H9 (cell line): ENCODE results near the gene SCLY. TPM values are rescaled to one million over a fixed set of nuclear protein-coding genes. Genes with fewer than 3 reads are reported as not detected.

ENCODE experiments used
- DNase-seq: peaks from one replicate; pipeline ENCODE4 v3.0.0-alpha.2; 2017
- H2AFZ ChIP-seq: one replicate; pipeline ENCODE4 v1.6.1; 2013; ENCODE audit warnings: mild to moderate bottlenecking, low read length, control low read depth, moderate library complexity
- H2AK5ac ChIP-seq: 2 replicates; pipeline ENCODE4 v1.6.1; 2013; ENCODE audit warnings: low read length, control low read depth, mixed read lengths; ENCODE audit not compliant: insufficient read length
- H2BK120ac ChIP-seq: one replicate; pipeline ENCODE4 v1.6.1; 2013; ENCODE audit warnings: low read depth, mild to moderate bottlenecking, low read length, control low read depth, inconsistent platforms; ENCODE audit not compliant: poor library complexity, severe bottlenecking
- H2BK12ac ChIP-seq: 2 replicates; pipeline ENCODE4 v1.6.1; 2013; ENCODE audit warnings: low read length, control low read depth, mixed read lengths, low read depth; ENCODE audit not compliant: insufficient read length
- H2BK15ac ChIP-seq: 2 replicates; pipeline ENCODE4 v1.6.1; 2013; ENCODE audit warnings: low read depth, low read length, control low read depth
- H2BK20ac ChIP-seq: one replicate; pipeline ENCODE4 v1.6.1; 2013; ENCODE audit warnings: low read depth, mild to moderate bottlenecking, low read length, control low read depth, inconsistent platforms; ENCODE audit not compliant: poor library complexity, severe bottlenecking
- H2BK5ac ChIP-seq: 2 replicates; pipeline ENCODE4 v1.6.1; 2013; ENCODE audit warnings: low read length, control low read depth, mixed read lengths; ENCODE audit not compliant: insufficient read length
- H3K14ac ChIP-seq: 2 replicates; pipeline ENCODE4 v1.6.1; 2013; ENCODE audit warnings: low read length, control low read depth; ENCODE audit not compliant: insufficient read depth
- H3K18ac ChIP-seq: 2 replicates; pipeline ENCODE4 v1.6.1; 2013; ENCODE audit warnings: low read depth, mild to moderate bottlenecking, mixed read lengths, low read length, control low read depth; ENCODE audit not compliant: insufficient read length
- H3K23ac ChIP-seq: 2 replicates; pipeline ENCODE4 v1.6.1; 2013; ENCODE audit warnings: low read length, control low read depth, mixed read lengths, low read depth; ENCODE audit not compliant: insufficient read length
- H3K23me2 ChIP-seq: 2 replicates; pipeline ENCODE4 v1.6.1; 2013; ENCODE audit warnings: low read depth, mild to moderate bottlenecking, mixed read lengths, low read length, control low read depth; ENCODE audit not compliant: insufficient read length, poor library complexity, severe bottlenecking
- H3K27ac ChIP-seq: 2 replicates; pipeline ENCODE4 v1.5.1; 2013; ENCODE audit warnings: low read length, control low read depth, mixed read lengths, low read depth; ENCODE audit not compliant: insufficient read length
- H3K27me3 ChIP-seq: 2 replicates; pipeline ENCODE4 v1.6.1; 2013; ENCODE audit warnings: low read length, control low read depth, inconsistent platforms; ENCODE audit not compliant: insufficient read depth
- H3K4ac ChIP-seq: 2 replicates; pipeline ENCODE4 v1.6.1; 2013; ENCODE audit warnings: low read depth, mild to moderate bottlenecking, control low read depth, inconsistent platforms, low read length, moderate library complexity
- H3K4me1 ChIP-seq: 2 replicates; pipeline ENCODE4 v1.6.1; 2013; ENCODE audit warnings: low read length, control low read depth, inconsistent platforms; ENCODE audit not compliant: insufficient read depth
- H3K4me2 ChIP-seq: 2 replicates; pipeline ENCODE4 v1.6.1; 2013; ENCODE audit warnings: low read length, control low read depth, mixed read lengths; ENCODE audit not compliant: insufficient read length, insufficient read depth
- H3K56ac ChIP-seq: 2 replicates; pipeline ENCODE4 v1.6.1; 2013; ENCODE audit warnings: low read depth, mild to moderate bottlenecking, mixed read lengths, low read length, control low read depth; ENCODE audit not compliant: insufficient read length
- H3K79me1 ChIP-seq: 2 replicates; pipeline ENCODE4 v1.6.1; 2013; ENCODE audit warnings: low read depth, mild to moderate bottlenecking, moderate library complexity, low read length, control low read depth, inconsistent platforms; ENCODE audit not compliant: insufficient read depth, poor library complexity, severe bottlenecking
- H3K79me2 ChIP-seq: 2 replicates; pipeline ENCODE4 v1.6.1; 2013; ENCODE audit warnings: low read length, control low read depth, inconsistent platforms; ENCODE audit not compliant: insufficient read depth
- H3K9ac ChIP-seq: 2 replicates; pipeline ENCODE4 v1.6.1; 2013; ENCODE audit warnings: low read length, control low read depth, mixed read lengths; ENCODE audit not compliant: insufficient read length; ENCODE audit errors: extremely low read depth
- H3K9me3 ChIP-seq: one replicate; pipeline ENCODE4 v1.6.1; 2013; ENCODE audit warnings: low read depth, low read length, inconsistent platforms; ENCODE audit not compliant: control insufficient read depth
- H3T11ph ChIP-seq: one replicate; pipeline ENCODE4 v1.6.1; 2013; ENCODE audit warnings: mild to moderate bottlenecking, low read length, control low read depth, inconsistent platforms
- H4K20me1 ChIP-seq: one replicate; pipeline ENCODE4 v1.6.1; 2013; ENCODE audit not compliant: control insufficient read depth, insufficient read length, insufficient read depth
- H4K5ac ChIP-seq: 2 replicates; pipeline ENCODE4 v1.6.1; 2013; ENCODE audit warnings: low read depth, mild to moderate bottlenecking, mixed read lengths, low read length, control low read depth; ENCODE audit not compliant: insufficient read length
- H4K8ac ChIP-seq: replicated peaks from 2 replicates; pipeline ENCODE4 v1.6.1; 2013; ENCODE audit warnings: low read length, control low read depth, mixed read lengths, low read depth; ENCODE audit not compliant: insufficient read length
- H4K91ac ChIP-seq: 2 replicates; pipeline ENCODE4 v1.6.1; 2013; ENCODE audit warnings: low read depth, mild to moderate bottlenecking, moderate library complexity, mixed read lengths, low read length, control low read depth; ENCODE audit not compliant: insufficient read length
- H3K27ac Mint-ChIP-seq, 3 experiments: 2 replicates in 2 of 3; 3 replicates in 1 of 3; pipeline ENCODE4 v1.8.0; 2020 to 2021; ENCODE audit warnings: mixed read lengths in 3 of 3, mild to moderate bottlenecking in 1 of 3, moderate library complexity in 1 of 3
- H3K27me3 Mint-ChIP-seq: 2 replicates; pipeline ENCODE4 v1.8.0; 2021; ENCODE audit warnings: low read depth, mild to moderate bottlenecking, moderate library complexity, mixed read lengths
- H3K36me3 Mint-ChIP-seq, 3 experiments: 2 replicates in 2 of 3; 3 replicates in 1 of 3; pipeline ENCODE4 v1.8.0; 2020 to 2021; ENCODE audit warnings: low read depth in 3 of 3, mixed read lengths in 3 of 3; ENCODE audit not compliant: insufficient read depth in 1 of 3
- H3K4me1 Mint-ChIP-seq, 2 experiments: 2 replicates each; pipeline ENCODE4 v1.8.0; 2020; ENCODE audit warnings: mixed read lengths in 2 of 2
- H3K4me3 Mint-ChIP-seq, 2 experiments: 2 replicates in 1 of 2; 3 replicates in 1 of 2; pipeline ENCODE4 v1.8.0; 2020 to 2021; ENCODE audit warnings: mild to moderate bottlenecking in 2 of 2, mixed read lengths in 2 of 2, moderate library complexity in 1 of 2
- H3K9me3 Mint-ChIP-seq, 2 experiments: 2 replicates in 1 of 2; 3 replicates in 1 of 2; pipeline ENCODE4 v1.8.0; 2020; ENCODE audit warnings: mild to moderate bottlenecking in 2 of 2, mixed read lengths in 2 of 2, moderate library complexity in 1 of 2
- CTCF ChIP-seq: fragments of 200-600 bp; sonication (generic); conservative IDR thresholded peaks from 3 replicates; pipeline ENCODE4 v1.8.0; 2021; ENCODE audit warnings: antibody characterized with exemption, mild to moderate bottlenecking
- WGBS: extraction: QIAGEN DNeasy Blood & Tissue Kit; methylation state at CpG from one replicate; pipeline ENCODE4 v1.1.7; 2013; ENCODE audit warnings: missing lambda C conversion rate, low lambda C conversion rate, mixed read lengths; ENCODE audit not compliant: insufficient read length; ENCODE audit errors: extremely low coverage; 5-methylcytosine and 5-hydroxymethylcytosine counted together
- total RNA-seq: library from RNA; stranded (reverse); gene quantifications from 2 replicates; pipeline ENCODE4 v1.2.1, GENCODE V29; 2021

SCLY gene
- total RNA-seq, 1 experiment from 2014 or later, result 55.3 TPM

- no peak overlapping the region for H3K4me2 ChIP-seq
- no peak overlapping the region for H2AK5ac ChIP-seq
- H3K18ac ChIP-seq, result no peak overlapping the region
- Mint-ChIP-seq H3K4me1 (peaks cover 22 to 23% of the 10 kb centered on the region in 2 experiments), H3K27ac (no peak overlapping the region), H3K27me3 (no peaks in the 10 kb centered on the region), H3K9me3 (peaks cover 0 to 5% of the 10 kb centered on the region in 2 experiments; a peak in 1 of 5 replicates), H3K4me3 (no peak overlapping the region), H3K36me3 (peaks cover 67 to 81% (median 80%) of the 10 kb centered on the region in 3 experiments)
- no peak overlapping the region for H2BK20ac ChIP-seq
- H4K91ac ChIP-seq, result no peak overlapping the region
- no peaks in the 10 kb centered on the region for H3K23me2 ChIP-seq
- no peak overlapping the region for H3T11ph ChIP-seq
- no peak for DNase-seq
- H4K5ac ChIP-seq, result no peak overlapping the region
- H2AFZ ChIP-seq, result no peak overlapping the region
- H3K23ac ChIP-seq, result no peak overlapping the region
- no peak overlapping the region for H3K14ac ChIP-seq
- H3K56ac ChIP-seq, result no peak overlapping the region
- no peaks in the 10 kb centered on the region; the same call in 1 of the 2 replicates for H3K4me1 ChIP-seq
- no peak overlapping the region for H3K27ac ChIP-seq
- H3K9ac ChIP-seq, result no peak overlapping the region
- H3K79me1 ChIP-seq, result peaks cover 2% of the 10 kb centered on the region
- H2BK12ac ChIP-seq, result no peak overlapping the region
- no peak overlapping the region for H2BK120ac ChIP-seq
- TF ChIP-seq CTCF, result no peak
- WGBS, result no CpG with 5 or more reads among the region's 7 CpGs
- no peak overlapping the region for H2BK5ac ChIP-seq
- no peaks in the 10 kb centered on the region for H4K20me1 ChIP-seq
- H3K79me2 ChIP-seq, result no peaks in the 10 kb centered on the region
- H3K27me3 ChIP-seq, result no peaks in the 10 kb centered on the region
- H2BK15ac ChIP-seq, result no peak overlapping the region
- no peaks in the 10 kb centered on the region for H3K9me3 ChIP-seq
- H4K8ac ChIP-seq, result no peak overlapping the region
- no peak overlapping the region for H3K4ac ChIP-seq
Observed at GRCh38 chr2:238082827-238083226, 22.0 kb downstream of the SCLY start.
